Retina (tissue), 1 donor: ENCODE data around the gene CEP192.
"Not testable (repeated sequence)": the region's sequence is repeated elsewhere in the genome, so short reads cannot be mapped to it uniquely, and the experiment has no call there.

Experiments used
- DNase-seq: peaks from one replicate; pipeline ENCODE4 v3.0.0-alpha.2; 2016

CEP192 gene

DNA sequence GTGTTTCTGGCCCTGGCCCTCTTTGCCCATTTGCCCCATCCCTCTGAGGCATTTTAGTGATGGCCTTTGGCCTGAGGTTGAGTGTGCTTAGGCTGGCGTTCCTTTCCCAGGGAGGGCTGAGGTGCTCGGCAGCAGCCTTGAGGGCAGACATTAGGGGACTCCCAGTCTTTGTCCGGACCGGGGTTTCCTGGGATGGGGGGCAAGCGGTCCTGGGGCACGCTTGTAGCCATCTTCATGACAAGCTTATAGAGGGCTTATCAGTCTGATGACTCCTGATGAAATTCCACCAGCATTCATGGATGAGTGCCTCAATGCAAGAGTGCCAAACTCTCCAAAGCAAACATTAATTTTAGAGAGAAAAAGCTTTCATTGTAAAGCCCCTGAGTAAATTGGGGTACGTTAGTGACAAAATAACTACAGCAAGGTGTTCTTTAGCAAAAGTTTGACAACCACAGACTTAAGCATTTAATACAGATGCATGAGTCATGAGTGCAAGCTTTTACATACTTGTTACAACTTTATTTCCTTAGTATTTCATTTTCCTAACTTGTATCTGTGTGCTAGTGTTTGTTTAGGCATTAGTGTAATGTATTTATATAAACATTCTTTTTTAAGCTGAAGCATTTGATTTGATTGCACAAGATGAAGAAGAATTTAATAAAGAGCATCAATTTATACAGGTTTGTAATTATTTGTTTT, 45.6 kb downstream of the CEP192 start:
- DNase-seq, result no peak

DNA sequence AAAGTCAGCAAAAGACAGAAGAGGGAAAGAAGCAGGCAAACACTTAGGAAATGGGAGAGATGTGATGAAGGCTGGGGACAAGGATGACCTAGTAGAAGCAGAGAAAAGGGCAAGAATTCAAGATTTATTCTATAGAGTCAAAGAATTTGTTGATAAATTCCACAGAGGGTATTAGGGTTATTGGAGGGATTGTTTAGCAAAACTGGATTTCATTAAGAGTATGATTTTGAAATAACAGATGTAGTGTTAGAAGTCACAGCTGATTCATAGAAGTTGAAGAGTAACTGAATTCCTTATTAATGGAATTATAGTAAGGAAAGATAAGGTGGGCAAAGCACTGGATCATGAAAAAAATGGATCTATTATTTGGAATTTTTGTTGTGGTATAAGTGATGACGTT, 48.6 kb downstream of the CEP192 start:
- no peak for DNase-seq

DNA sequence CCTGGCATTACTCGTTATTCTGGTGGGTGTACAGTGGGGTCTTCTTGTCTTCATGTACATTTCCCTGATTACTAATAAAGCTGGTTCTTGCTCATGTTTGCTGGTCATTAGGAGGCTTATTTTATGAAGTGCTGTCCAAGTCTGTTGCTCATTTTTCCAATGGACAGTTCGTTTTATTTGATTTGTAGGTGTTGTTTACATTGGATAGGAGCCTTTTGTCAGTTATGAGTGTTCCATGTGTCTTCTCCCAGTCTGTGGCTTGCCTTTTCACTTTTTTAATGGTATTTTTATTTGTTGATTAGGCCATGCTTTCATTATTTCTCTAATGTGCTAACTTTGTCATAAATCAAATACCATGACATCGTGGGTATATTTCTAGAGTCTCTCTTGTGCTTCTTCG, 51.9 kb downstream of the CEP192 start:
- no peak for DNase-seq

DNA sequence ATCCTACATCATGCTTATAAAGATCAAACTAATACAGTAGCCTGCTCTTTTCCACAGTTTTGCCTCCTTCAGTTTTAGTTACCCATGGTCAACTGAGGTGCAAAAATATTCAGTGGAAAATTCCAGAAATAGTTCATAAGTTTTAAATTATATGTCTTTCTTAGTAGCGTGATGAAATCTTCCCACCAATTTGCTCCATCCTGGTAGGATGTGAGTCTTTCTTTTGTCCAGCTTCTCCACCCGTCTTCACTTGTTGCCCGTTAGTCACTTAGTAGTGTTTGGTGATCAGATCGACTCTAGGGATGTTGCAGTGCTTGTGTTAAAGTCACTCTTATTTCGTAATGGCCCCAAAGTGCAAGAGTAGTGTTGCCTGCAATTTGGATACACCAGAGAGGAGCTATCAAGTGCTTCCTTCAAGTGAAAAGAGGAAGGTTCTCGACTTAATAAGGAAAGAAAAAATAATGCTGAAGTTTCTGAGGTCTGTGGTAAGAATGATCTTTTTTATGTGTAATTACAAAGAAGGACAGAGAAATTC, 57.0 kb downstream of the CEP192 start:
- DNase-seq, result no peak

DNA sequence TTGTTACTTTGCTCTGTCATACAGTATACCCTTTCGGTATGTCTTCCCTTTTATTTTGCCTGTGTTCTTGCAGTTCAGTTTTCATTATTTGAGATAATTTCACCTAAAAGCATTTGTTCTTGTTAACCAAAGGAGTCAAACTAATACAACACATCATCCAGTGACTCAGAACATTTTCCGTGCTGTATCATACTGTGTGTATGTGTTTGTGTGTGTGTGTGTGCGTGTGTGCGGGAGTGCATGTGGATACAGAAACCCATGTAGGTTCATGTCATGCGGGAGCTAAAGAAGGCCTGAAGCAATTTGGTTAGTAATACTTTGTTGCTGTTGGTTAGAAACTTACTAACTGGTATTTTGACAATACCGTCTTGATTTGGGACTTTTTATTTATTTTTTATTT, 60.0 kb downstream of the CEP192 start:
- DNase-seq, result no peak

DNA sequence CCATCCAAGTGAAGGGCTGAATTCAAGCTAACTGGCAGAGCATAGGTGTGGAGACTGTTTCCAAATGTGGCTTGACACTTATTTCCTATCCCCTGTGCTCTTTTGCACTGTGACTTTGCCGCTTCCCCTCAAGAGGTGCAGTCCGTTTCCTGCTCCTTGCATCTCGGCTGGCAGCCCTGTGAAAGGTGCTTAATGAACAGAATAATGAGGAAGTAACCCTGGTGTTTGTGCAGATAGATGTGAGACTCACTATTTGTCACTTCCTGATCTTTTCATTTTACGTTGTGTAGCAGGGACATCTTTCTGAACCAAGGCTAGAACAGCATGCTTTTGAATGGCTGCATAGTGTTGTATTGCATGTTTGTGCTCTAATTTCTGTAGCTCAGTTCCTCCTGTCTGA, 60.8 kb downstream of the CEP192 start:
- no peak for DNase-seq

DNA sequence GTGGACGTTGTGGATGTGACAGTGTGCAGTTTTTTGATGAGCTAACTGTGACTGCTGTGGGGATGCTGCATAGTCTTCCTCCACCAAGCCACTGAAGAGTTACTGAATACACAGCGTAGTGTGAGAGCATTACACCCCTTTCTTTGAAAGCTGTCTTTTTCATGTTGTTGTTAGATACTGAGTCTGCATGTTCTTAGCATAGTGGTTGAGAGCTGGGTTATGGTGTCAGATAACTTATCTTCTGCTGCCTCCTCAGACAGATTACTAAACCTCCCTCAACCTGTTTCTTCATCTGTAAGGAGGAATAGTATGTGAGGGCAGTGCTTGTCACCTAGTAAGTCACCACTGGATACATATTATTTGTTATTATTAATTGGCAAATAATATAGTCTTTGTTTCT, 63.2 kb downstream of the CEP192 start:
- no peak for DNase-seq

DNA sequence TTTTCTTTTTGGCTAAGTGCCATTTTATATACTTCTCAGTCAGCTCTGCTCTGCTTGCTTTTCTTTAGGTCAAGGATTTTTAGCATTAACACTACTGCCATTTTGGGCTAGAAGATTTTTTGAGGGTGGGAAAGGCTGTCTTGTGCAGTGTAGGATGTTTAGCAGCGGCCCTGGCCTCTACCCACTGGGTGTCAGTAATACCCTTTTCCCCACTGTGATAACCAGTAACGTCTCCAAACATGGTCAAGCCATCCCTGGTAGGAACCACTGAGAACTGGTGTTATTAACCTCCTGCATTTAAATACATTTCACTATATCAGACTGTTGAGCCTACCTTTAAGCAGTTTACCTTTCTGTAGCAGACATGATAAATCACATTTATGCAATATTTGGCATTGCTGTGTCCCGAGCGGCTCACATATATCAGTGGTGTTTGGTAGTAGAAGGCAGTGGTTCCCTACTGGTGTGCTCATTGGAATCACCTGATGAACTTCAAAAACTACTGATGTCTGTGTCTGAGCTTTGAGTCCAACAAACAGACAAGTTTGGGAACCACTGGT, 70.5 kb downstream of the CEP192 start:
- DNase-seq, result no peak

DNA sequence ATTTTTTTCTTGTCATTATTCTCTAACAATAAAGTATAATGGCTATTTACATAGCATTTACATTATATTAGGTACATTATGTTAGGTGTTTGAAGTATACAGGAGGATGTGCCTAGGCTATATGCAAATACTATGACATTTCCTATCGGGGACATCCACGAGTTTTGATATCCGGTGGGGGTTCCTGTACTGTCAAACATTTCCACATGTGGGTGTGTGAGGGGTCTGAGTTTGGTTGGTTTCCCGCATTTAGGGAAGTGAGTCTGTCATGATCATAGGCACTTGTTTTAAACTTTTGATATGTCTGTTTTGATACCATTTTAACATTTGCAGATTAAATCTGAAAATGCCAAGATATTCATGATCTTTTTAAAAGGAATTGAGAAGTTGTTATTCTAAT, 76.0 kb downstream of the CEP192 start:
- no peak for DNase-seq

DNA sequence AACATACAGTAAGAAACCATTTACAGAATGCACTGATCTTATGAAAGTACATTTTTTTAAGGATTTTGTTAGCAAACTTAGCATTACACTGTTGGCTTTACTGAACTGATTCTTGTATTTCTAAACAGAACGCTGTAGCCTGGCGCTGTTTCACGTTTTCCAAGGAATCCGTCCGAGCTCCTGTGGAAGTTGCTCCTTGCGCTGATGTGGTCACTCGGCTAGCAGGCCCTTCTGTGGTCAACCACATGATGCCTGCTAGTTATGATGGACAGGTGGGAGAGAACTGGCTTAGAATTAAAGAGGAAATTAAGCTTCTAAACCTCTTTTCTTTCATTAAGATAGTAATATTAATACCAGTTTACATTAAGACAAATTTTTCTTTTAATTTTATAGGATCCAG, 76.8 kb downstream of the CEP192 start:
- DNase-seq, result no peak

DNA sequence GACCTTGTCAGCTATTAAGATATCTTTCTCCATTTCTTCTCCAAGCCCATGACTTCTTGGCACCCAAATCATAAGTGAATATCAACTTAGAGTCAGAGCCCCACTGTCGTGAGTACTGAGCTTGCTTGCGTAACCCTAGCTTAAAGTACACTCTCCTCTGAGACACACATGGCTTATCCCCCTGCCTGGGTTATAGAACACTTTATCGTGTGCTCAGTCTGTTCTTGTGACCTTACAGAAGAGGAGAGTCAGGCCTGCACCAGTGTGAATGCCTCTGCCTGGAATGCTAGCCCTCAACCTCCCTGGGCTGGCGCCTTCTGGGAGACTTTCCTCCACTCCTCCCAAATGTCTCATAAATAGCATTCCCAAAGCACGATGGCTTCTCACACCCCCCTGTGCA, 79.3 kb downstream of the CEP192 start:
- DNase-seq, result no peak

DNA sequence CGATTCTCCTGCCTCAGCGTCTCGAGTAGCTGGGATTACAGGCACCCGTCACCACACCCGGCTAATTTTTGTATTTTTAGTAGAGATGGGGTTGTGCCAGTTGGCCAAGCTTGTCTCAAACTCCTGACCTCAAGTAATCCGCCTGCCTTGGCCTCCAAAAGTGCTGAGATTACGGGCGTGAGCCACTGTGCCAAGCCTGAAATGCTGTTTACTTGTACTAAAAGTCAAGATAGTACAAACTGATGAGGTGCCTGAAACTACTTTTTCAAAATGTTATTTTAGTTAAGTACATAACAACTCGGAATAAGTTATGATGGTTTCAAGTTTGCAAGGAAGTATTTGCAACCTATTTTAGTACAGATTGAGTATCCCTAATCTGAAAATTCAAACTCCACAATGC, 85.7 kb downstream of the CEP192 start:
- DNase-seq, result no peak

DNA sequence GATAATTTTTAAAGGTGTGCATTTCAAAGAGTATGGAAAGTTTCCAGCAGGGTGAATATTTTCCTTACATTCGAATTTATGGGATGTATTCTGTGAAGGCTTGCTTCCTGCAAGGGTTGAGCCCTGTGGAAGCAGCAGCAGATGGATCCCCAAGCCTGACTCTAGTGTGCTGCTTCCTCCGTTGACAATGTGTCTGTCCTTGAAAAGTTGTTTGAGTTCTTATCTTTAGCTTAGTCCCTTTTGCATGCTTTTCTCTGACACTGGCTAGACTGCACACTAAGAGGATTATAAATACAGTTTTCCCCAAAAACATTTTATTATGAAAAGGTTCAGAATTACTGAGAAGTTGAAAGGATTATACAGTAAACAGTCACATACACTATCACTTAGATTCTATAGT, 86.3 kb downstream of the CEP192 start:
- no peak for DNase-seq

DNA sequence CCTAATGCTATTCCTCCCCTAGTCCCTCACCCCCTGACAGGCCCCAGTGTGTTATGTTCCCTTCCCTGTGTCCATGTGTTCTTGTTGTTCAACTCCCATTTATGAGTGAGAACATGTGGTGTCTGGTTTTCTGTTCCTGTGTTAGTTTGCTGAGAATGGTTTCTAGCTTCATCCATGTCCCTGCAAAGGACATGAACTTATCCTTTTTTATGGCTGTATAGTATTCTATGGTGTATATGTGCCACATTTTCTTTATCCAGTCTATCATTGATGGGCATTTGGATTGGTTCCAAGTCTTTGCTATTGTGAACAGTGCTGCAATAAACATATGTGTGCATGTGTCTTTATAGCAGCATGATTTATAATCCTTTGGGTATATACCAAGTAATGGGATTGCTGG, 86.9 kb downstream of the CEP192 start:
- DNase-seq, result not testable (repeated sequence)

DNA sequence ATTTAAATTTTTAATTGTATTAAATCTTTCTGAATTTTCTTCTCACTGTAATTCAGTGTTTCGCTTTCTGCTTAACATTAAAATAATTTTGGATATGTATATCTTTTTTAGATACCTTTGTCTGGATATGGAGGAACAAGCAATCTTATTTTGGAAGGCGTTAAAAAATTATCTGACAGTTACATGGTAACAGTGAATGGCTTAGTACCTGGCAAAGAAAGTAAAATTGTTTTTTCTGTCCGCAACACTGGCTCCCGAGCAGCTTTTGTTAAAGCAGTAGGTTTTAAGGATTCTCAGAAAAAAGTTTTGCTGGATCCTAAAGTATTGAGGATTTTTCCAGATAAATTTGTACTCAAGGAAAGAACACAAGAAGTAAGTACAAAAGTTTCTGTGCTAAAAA, 95.7 kb downstream of the CEP192 start:
- DNase-seq, result no peak

DNA sequence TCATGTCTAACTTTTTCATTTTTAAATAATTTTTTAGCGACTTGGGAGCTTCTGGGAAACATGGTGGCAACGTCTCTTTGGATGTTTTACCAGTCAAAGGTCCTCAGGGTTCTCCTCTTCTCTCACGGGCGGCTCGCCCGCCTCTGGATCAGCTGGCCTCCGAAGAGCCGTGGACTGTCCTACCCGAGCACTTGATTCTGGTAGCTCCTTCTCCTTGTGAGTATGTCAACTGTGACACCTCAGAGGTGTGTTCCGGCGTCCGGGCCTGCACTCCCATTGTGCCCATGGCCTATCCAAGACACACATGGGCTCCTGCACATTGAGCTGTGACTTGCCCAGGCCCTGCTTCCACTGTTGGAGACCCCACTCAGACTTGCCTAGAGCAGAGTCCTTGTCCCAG, 104.3 kb downstream of the CEP192 start:
- DNase-seq, result no peak

DNA sequence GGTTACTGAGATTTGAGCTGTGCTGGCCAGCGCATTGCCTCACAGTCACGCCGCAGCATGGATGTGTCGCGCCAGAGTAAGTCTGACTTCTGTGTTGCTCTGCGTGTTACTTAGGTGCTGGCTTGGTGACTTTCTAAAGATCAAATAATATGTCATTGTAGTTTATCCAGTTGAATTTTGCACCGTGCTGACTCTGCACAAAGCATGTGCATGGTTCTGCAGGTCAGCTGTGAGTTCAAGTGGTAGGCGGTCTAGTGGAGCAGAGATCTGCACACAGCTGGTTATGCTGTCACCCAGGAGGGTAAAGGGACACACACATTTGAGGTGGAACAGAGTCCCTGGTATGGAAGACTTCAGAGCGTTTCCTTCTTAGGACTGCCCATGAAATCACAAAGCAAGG, 105.1 kb downstream of the CEP192 start:
- no peak for DNase-seq

DNA sequence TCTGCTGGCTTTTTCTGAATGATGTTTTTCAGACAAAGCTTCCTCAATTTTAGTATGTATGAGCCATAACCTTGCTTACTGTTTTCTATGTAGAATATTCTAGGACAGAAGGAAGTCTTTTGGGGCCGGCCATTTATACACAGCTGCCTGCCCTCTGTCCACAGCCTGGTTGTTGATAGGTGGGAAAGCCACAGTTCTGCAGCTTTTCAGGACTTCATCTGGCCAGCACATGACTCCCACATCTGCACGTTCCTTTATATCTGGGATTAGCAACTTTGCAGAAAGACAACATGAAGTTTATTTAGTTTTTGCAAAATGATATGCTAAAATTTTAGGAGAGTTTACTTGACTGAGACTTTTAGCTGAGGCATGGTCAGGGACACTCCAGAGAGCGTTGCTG, 105.6 kb downstream of the CEP192 start:
- DNase-seq, result no peak

DNA sequence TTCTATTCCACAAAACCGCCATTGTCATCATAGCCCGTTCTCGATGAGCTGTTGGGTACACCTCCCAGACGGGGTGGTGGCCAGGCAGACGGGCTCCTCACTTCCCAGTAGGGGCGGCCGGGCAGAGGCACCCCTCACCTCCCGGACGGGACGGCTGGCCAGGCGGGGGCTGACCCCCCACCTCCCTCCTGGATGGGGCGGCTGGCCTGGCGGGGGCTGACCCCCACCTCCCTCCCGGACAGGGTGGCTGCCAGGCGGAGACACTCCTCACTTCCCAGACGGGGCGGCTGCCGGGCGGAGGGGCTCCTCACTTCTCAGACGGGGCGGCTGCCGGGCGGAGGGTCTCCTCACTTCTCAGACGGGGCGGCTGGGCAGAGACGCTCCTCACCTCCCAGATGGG, 106.9 kb downstream of the CEP192 start:
- not testable (repeated sequence) for DNase-seq

DNA sequence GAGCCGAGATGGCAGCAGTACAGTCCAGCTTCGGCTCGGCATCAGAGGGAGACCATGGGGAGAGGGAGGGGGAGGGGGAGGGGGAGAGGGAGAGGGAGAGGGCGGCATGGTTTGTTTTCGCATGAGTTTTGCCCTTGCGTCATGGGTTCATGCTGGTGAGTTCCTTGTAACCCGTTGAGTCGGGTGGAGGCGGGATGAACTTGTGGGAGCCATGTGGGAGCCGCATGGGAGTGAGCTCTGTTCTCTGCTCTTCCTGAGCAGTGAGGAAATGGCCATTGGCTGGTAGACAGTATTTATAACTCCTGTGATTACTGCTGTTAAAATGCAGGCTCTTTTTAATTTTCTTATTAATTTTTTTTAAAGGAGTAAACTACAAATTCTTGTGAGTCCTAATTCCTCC, 108.0 kb downstream of the CEP192 start:
- no peak for DNase-seq

DNA sequence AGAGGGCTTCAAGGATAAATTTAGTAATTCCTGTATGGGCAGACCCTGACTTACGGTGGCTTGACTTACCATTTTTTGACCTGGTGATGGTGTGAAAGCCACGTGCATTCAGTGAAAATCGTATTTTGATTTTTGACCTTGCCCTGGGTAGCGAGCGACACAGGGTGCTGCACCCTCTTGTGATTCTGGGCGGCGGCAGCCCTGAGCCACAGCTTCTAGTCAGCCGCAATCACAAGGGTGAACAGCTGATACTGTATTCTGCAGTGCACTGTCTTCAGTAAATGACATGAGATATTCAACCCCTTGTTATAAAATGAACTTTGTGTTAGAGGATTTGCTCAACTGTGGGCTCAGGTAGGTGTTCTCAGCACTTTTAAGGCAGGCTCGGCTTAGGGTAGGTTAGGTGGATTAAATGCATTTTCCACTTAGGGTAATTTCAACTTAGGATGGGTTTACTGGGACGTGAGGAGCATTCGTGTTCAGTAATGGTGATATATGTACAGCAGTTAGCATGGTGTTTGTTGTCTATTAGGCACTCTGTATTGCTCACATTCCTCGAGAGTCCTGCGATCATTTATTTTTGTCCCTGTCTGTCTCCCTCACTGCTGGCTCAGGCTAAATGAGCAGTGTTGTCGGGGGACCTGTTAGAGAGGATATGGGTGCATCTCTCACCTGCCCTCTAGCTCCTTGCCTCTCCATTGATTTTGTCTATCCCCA, 109.9 kb downstream of the CEP192 start:
- no peak for DNase-seq

DNA sequence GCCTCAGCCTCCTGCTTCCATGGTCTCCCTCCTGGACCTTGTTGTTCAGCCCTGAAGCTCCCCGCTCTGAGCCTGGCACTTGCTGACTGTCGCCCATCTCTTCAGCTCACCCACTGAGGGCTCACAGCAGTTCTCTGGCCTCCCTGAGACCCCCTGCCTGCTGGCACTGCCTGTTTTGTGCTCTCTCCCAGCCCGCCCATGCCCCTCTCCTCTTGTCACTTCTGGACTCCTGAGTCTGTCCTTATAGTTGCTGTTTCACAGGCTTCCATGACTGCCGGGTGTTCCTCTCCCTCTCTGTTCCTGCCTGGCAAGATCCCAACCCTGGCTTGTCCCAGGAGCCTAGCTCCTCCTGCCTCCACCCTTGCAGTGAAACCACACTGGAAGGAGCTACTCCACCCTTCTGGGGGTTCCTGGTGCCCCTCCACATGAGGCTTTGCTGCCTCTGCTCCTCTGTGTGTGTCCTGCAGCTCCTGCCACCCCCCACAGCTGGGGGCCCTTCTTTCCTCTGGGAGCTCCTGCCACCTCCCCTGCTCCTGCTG, 110.6 kb downstream of the CEP192 start:
- no peak for DNase-seq

DNA sequence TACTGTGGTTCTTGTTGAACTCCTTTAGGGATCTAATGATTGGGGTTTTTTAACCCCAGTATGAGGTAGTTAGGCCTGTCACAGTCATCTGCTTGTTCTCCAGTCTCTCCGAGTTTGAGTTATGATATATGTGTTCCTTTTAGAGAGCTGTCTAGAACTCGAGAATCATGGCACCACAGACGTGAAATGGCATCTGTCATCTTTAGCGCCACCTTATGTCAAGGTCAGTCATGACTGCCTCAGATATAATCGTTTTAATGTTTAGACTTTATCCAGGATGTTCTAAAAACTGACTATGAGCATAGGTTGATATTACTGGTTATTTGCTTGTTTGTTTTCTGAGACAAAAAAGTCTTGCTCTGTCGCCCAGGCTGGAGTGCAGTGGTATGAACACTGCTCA, 112.2 kb downstream of the CEP192 start:
- no peak for DNase-seq

DNA sequence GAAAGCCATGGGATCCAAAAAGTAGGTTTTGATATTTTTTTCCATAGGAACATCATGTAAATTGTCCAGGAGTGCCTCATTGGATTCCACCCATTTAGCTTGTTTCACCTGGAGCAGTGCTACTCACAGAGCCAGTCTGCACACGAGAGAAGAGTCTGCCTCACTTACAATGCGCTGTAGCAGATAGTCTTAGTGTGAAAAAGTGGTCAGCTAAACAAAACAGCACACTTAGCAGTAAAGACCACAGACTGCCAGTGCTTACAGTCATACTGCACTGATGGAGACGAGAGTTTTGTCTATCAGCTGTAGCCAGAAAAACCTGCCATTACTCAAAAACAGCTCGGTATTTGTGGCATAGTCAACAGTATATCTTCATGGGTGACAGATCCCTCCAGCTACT, 113.9 kb downstream of the CEP192 start:
- no peak for DNase-seq
